AG04449 (cell line): ENCODE data around the gene MINDY2.

Experiments
- CTCF ChIA-PET: fragments of 350-600 bp; formaldehyde crosslinking; extraction: SDS; loops from one replicate; lab custom pipeline; 2021; ENCODE audit warnings: antibody characterized with exemption; lab: Yijun Ruan, JAX
- POLR2A ChIA-PET: fragments of 400-600, 350-600 bp; formaldehyde crosslinking; extraction: SDS; loops from one replicate; lab custom pipeline; 2020; ENCODE audit warnings: antibody characterized with exemption, inconsistent platforms; lab: Yijun Ruan, JAX
- DNase-seq: peaks from one replicate; pipeline ENCODE4 v3.0.0-alpha.2; 2010; ENCODE audit warnings: low read depth, low spot score
- H3K4me3 ChIP-seq: 2 replicates; pipeline ENCODE4 v1.5.1; 2011; ENCODE audit warnings: low read depth, mild to moderate bottlenecking, control low read depth, low read length
- TF ChIP-seq, protein P1 (sequence below): IDR thresholded peaks from one replicate; pipeline ENCODE4 v1.5.1; 2011; ENCODE audit warnings: mild to moderate bottlenecking, moderate library complexity, low read length, control low read depth, inconsistent platforms; ENCODE audit not compliant: insufficient read depth; ENCODE audit errors: missing control alignments

The MINDY2 gene

DNA sequence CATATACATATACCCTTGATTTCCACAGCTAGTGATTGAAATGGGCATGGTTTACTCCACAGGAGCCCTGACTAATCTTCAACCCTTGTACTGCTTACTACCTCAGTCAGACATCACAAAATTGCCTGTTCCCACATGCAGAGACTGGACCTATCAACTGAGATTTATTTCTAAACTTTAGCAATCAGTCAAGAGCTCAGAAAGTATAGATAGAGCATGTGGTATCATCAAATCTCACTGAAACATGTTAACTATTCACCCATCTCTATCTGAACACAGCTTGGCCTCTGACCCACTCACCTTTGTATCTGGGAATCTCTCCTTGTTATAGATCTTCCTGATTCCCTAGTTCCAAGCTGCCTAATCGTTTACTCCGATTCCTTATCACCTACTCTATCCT lies 36.2 kb upstream of the MINDY2 start:
- DNase-seq, result no peak
- no peak overlapping the region for H3K4me3 ChIP-seq
- TF ChIP-seq, protein P1, sequence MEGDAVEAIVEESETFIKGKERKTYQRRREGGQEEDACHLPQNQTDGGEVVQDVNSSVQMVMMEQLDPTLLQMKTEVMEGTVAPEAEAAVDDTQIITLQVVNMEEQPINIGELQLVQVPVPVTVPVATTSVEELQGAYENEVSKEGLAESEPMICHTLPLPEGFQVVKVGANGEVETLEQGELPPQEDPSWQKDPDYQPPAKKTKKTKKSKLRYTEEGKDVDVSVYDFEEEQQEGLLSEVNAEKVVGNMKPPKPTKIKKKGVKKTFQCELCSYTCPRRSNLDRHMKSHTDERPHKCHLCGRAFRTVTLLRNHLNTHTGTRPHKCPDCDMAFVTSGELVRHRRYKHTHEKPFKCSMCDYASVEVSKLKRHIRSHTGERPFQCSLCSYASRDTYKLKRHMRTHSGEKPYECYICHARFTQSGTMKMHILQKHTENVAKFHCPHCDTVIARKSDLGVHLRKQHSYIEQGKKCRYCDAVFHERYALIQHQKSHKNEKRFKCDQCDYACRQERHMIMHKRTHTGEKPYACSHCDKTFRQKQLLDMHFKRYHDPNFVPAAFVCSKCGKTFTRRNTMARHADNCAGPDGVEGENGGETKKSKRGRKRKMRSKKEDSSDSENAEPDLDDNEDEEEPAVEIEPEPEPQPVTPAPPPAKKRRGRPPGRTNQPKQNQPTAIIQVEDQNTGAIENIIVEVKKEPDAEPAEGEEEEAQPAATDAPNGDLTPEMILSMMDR, result no peak
- POLR2A ChIA-PET, result no interaction called here
- CTCF ChIA-PET, result interaction anchor here (0.5 kb wide), 1 partner anchor 40 kb away, joined by 3 read pairs; no protein-coding TSS in a partner anchor

DNA sequence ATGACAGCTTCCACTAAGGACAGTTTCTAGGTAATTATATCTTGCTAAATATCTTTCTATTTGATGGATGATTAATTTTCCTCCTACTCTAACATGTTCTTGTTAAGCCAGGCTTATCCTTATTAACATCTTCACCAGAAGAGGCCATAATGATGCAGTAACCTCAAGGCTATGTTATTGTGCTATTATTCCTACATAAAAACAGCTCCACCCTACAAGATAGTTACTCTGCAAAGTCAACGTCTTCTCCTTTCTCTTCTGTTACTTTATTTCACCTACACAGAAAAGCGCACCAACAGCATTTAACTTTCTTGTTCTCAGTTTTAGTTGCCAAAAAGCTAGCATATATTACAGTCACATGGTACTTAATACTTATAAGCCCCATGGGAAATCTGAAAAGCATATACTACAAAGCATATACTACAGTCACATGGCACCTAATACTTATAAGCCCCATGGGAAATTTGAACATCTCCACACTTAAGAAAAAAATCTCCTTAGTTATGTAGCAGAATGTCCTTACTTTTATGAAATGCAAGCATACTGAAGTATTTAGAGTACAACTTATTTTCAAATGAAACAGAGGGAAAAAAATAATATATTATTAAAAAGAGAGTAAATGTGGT lies 35.0 kb upstream of the MINDY2 start:
- no peak for DNase-seq
- H3K4me3 ChIP-seq, result no peak overlapping the region
- CTCF ChIA-PET, result interaction anchor here (0.8 kb wide), 1 partner anchor 34 kb away, joined by 3 read pairs; no protein-coding TSS in a partner anchor
- POLR2A ChIA-PET, result no interaction called here
- TF ChIP-seq, protein P1, result no peak

DNA sequence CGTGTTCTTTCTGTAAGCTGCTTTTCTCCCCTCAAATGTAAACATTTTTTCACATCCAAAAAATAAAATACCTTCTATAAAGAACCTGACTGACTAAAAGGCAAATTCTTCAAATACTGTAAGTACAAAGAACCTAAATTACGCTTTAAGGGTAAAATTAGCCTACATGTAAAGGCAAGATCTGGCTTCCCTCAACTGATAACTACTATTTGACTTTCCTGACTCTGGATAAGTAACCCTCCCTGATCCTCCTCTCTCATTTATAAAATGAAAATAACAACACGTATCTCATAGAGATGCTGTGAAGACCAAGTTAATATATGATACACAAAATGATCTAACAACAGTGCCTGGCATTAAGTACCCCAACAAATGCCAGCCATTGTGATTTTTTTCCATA lies 33.8 kb upstream of the MINDY2 start:
- no peak overlapping the region for H3K4me3 ChIP-seq
- ChIA-PET POLR2A (no interaction called here), CTCF (no interaction called here)
- TF ChIP-seq, protein P1, result no peak
- no peak for DNase-seq

DNA sequence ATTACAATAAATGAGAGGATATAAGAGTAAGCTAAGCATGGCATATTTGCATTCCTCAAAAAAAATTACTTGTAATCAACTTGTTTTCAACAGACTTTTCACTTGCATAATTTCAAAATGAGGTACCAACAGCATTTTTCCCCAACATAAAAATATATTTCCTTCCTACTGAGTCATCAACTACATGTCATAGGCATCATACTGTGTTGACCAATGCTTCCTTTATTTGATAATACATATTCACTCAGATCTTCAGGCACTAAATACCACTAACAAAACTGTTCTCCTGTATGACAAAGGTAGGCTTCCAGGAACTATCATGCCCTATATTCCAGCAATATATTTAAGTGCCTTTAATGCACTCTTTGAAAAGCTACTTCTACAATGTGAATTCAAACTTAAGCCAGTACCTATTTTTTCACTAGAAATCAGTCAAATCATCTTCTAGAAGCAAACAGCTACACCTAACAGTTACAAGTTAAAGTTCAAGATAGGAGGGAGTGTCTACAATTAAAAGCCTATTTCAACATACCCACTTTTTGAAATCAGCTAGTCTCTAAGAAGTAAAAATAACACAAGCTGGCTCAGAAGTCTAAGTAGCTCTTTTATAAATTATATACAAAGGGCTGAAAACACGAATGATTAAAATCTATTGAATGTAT lies 32.9 kb upstream of the MINDY2 start:
- H3K4me3 ChIP-seq, result no peak overlapping the region
- ChIA-PET CTCF (interaction anchor here (1.6 kb wide), 1 partner anchor 12 kb away, joined by 3 read pairs; no protein-coding TSS in a partner anchor), POLR2A (no interaction called here)
- TF ChIP-seq, protein P1, result no peak
- no peak for DNase-seq

DNA sequence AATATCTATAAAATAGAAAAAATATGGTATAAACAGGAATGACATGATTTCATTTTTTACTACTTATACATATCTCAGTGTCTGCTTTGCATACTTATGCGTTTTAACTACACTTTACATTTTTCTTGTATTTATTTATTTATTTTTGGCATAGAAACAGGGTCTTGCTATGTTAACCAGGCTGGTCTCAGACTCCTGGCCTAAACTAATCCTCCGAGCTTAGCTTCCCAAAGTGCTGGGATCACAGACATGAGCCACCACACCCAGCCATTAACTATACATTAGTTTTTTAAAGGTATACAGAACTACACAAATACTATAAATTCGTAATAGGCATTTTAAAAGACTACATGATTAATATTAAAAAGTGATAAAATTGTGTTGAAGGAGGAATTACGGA lies 30.7 kb upstream of the MINDY2 start:
- H3K4me3 ChIP-seq, result no peak overlapping the region
- ChIA-PET POLR2A (no interaction called here), CTCF (no interaction called here)
- TF ChIP-seq, protein P1, result no peak
- no peak for DNase-seq

DNA sequence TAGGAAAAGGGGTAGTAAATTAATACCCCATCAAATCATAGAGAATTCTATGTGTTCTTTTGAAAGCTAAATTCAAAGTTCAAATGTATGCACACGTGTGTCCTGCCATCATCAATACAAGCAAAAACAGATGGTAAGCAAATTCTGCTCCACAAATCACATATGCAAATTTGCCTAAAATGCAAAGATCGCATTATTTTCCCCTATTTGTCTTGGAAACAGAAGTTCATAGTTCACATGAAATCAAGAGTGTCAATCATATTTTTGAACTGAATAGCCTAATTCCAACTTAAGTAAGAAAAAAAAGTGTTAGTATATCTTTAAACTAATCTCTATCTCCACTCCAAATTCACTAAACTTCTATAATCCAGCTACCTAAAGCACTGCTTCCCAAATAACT lies 30.1 kb upstream of the MINDY2 start:
- POLR2A ChIA-PET, result no interaction called here
- TF ChIP-seq, protein P1, result no peak

More for the DNA sequence above, 30.1 kb upstream of the MINDY2 start:
- CTCF ChIA-PET, result no interaction called here
- no peak overlapping the region for H3K4me3 ChIP-seq
- DNase-seq, result no peak
